ENCODE results near the gene RETREG2. TPM values are rescaled to one million over a fixed set of nuclear protein-coding genes. Genes with fewer than 3 reads are reported as not detected.

The RETREG2 gene, protein sequence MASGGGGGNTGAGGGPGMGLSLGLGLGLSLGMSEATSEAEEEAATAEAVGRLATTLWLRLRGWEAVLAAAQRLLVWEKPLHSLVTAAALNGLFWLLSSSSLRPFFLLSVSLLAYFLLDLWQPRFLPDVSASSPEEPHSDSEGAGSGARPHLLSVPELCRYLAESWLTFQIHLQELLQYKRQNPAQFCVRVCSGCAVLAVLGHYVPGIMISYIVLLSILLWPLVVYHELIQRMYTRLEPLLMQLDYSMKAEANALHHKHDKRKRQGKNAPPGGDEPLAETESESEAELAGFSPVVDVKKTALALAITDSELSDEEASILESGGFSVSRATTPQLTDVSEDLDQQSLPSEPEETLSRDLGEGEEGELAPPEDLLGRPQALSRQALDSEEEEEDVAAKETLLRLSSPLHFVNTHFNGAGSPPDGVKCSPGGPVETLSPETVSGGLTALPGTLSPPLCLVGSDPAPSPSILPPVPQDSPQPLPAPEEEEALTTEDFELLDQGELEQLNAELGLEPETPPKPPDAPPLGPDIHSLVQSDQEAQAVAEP
- polyA plus RNA-seq (2013): 67.5 TPM

DNA sequence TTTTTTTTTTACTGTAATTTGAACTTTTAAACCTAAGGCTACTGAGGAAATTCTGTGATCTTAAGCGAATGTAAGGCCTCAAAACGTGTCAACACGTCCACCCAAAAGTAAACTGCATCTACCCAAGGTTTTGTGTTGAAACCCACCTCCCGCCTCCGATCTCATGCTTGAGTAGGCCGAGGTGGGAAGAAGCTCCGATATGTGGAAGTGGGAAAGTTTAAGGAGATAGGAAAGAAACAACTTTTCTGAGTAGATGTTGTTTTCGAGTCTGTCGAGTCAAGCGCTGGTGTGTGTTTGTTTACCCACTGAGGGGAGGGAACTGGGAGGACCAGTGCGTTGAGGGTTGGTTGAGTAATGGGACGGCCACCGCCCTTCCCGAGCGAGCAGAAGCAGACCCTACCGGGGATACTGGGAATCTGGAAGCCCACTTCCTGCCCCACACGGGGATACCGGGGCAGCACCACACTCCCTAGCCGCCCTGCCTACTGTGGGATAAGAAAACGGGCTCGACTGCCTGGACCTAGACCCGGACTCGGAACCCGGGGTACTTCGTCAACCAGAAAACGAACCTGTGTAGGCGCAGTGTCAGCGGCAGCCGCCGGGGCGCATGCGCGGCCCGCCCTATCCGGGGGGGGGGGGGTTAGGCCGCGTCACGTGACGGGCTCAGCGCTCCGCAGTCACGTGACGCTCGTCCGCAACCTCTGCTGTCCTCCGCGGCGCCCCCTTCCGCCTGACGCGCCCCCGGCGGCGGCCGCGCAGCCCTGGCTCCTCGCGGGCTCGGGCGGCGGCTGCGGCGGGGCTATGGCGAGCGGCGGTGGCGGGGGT lies at the start of gene RETREG2:
Gene RETREG2 (plus strand): TSS at position 724 of the 825 bp plus-strand sequence. CDS start 78 bp downstream, at position 802.
- H3K36me3 ChIP-seq (ENCODE audit: control insufficient read depth in 4 of 4, insufficient read depth in 4 of 4, low read length in 3 of 4): peaks cover 10 to 57% (median 42%) of the 10 kb centered on the region in 4 experiments
- H3K27ac ChIP-seq (ENCODE audit: insufficient read depth in 1 of 2, low read depth in 1 of 2, low read length in 2 of 2, poor library complexity in 1 of 2, severe bottlenecking in 2 of 2): peak within 1 kb of the TSS; percentile 62 to 94
- peak within 1 kb of the TSS; percentile 74 to 95 (median 75) for H3K4me3 ChIP-seq (ENCODE audit: control insufficient read depth in 1 of 7, extremely low read depth in 1 of 7, insufficient read depth in 4 of 7, low read depth in 2 of 7, low read length in 6 of 7)
- no peaks in the 10 kb centered on the region for H3K27me3 ChIP-seq (replicated peaks in 2 of 5; ENCODE audit: control insufficient read depth in 4 of 5, insufficient read depth in 5 of 5, low read length in 4 of 5)
- peak; percentile 92 to 95 (median 95) for DNase-seq
- ChIA-PET POLR2A (interaction anchor here (0.6 kb wide), 1 partner anchor 40 kb away, joined by 3 read pairs; no protein-coding TSS in a partner anchor), CTCF (interaction anchor here (1.8 to 9.4 kb wide), 4 partner anchors 15 to 36 kb away, joined by 6 to 238 read pairs (median 58); partner anchors contain the start of genes ABCB6, NHEJ1 and ZFAND2B)
- H3K9me3 ChIP-seq (ENCODE audit: control extremely low read depth in 1 of 5, control insufficient read depth in 4 of 5, insufficient read depth in 2 of 5, low read depth in 1 of 5, low read length in 4 of 5): no peaks in the 10 kb centered on the region
- peaks cover 12 to 65% (median 50%) of the 10 kb centered on the region in 4 experiments for H3K4me1 ChIP-seq (ENCODE audit: control extremely low read depth in 1 of 4, control insufficient read depth in 4 of 4, insufficient read depth in 4 of 4, low read length in 3 of 4)
- under 1% methylated on average over 57 of the region's 67 CpGs for WGBS (ENCODE audit: insufficient coverage)

DNA sequence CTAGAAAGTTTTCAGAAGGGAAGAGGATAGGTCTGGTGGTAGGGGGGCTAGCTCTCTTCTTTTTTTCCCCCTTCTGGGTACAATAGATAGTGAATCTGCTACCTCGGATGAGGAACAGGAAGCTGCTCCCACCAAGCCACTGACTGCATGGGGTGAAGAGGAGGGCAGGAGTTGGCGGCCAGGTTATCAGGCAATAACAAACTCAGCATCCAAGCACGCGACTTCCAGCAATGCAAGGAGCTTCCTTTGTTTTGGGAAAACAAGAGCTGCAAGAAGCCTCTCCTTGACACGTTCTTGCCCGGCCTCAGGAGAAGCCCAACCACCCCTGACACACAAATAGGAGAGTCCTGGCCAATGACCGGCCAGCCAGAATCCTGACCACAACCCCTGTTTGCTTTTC lies 49.7 kb upstream of the RETREG2 start:
- DNase-seq: peak; percentile 22 to 60 (median 48)
- Histone ChIP-seq H3K4me3 (ENCODE audit: control insufficient read depth in 1 of 7, extremely low read depth in 1 of 7, insufficient read depth in 4 of 7, low read depth in 2 of 7, low read length in 6 of 7) (peak overlapping the region in 1 of 7 experiments; percentile 12), H3K4me1 (ENCODE audit: control extremely low read depth in 1 of 4, control insufficient read depth in 4 of 4, insufficient read depth in 4 of 4, low read length in 3 of 4) (peaks cover 0 to 24% (median 7%) of the 10 kb centered on the region in 4 experiments), H3K27ac (ENCODE audit: insufficient read depth in 1 of 2, low read depth in 1 of 2, low read length in 2 of 2, poor library complexity in 1 of 2, severe bottlenecking in 2 of 2) (no peak overlapping the region), H3K27me3 (replicated peaks in 2 of 5; ENCODE audit: control insufficient read depth in 4 of 5, insufficient read depth in 5 of 5, low read length in 4 of 5) (no peaks in the 10 kb centered on the region), H3K36me3 (ENCODE audit: control insufficient read depth in 4 of 4, insufficient read depth in 4 of 4, low read length in 3 of 4) (peaks cover 0 to 5% (median 0%) of the 10 kb centered on the region in 4 experiments), H3K9me3 (ENCODE audit: control extremely low read depth in 1 of 5, control insufficient read depth in 4 of 5, insufficient read depth in 2 of 5, low read depth in 1 of 5, low read length in 4 of 5) (no peaks in the 10 kb centered on the region)
- CTCF ChIA-PET: interaction anchor here (0.9 to 3.2 kb wide), 8 partner anchors 10 to 119 kb away, joined by 3 to 23 read pairs (median 4); no protein-coding TSS in a partner anchor
- POLR2A ChIA-PET: no interaction called here
- 25% methylated on average over 4 of the region's 7 CpGs for WGBS (ENCODE audit: insufficient coverage)

DNA sequence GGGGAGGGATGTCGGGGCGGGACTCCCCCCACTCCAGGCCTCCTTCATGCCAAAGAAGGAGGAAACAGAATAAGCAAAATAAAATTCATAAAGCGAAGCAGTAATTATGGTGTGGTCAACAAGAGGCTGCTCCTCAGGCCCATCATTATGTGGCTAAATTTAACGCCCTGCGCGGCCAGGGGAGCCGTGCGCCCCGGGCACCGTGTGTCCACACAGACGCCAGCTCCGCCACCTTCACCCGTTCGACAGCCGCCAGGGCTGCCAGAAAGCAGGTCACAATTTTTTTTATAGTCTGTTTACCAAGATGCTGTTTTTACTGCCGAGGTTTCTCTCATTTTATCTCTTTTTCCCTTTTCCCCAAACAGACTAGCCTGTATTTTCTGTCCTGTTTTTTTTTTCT lies 48.5 kb upstream of the RETREG2 start:
- peaks cover 0 to 13% (median 7%) of the 10 kb centered on the region in 4 experiments for H3K4me1 ChIP-seq (ENCODE audit: control extremely low read depth in 1 of 4, control insufficient read depth in 4 of 4, insufficient read depth in 4 of 4, low read length in 3 of 4)
- H3K27ac ChIP-seq (ENCODE audit: insufficient read depth in 1 of 2, low read depth in 1 of 2, low read length in 2 of 2, poor library complexity in 1 of 2, severe bottlenecking in 2 of 2): no peak overlapping the region
- ChIA-PET CTCF (interaction anchor here (0.9 to 3.9 kb wide), 6 partner anchors 9 to 101 kb away, joined by 3 to 23 read pairs (median 5); no protein-coding TSS in a partner anchor), POLR2A (no interaction called here)
- H3K36me3 ChIP-seq (ENCODE audit: control insufficient read depth in 4 of 4, insufficient read depth in 4 of 4, low read length in 3 of 4): peaks cover 0 to 2% (median 0%) of the 10 kb centered on the region in 4 experiments
- whole genome bisulfite sequencing (ENCODE audit: insufficient coverage): 98% methylated on average over 13 of the region's 16 CpGs
- no peaks in the 10 kb centered on the region for H3K9me3 ChIP-seq (ENCODE audit: control extremely low read depth in 1 of 5, control insufficient read depth in 4 of 5, insufficient read depth in 2 of 5, low read depth in 1 of 5, low read length in 4 of 5)
- H3K4me3 ChIP-seq (ENCODE audit: control insufficient read depth in 1 of 7, extremely low read depth in 1 of 7, insufficient read depth in 4 of 7, low read depth in 2 of 7, low read length in 6 of 7): no peak overlapping the region
- H3K27me3 ChIP-seq (replicated peaks in 2 of 5; ENCODE audit: control insufficient read depth in 4 of 5, insufficient read depth in 5 of 5, low read length in 4 of 5): no peaks in the 10 kb centered on the region
- no peak for DNase-seq

DNA sequence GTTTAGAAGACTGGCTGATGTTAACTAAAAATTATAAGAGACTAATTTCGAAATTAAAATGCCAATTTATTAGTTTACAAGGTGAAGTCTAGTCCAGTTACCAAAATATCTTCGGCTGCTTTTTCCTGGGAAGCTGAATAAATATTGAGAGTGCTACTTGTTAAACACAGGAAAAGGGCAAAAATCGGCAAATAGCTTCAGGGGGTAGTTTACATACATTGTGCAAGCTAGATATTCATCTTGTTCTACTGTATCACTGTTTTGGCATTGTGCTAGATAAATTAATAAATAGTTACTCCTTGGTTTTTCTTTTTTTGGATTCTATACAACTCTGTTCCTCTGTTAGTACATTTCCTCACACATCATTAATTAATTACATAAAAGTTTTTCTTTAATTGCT lies 46.7 kb upstream of the RETREG2 start:
- Histone ChIP-seq H3K4me1 (ENCODE audit: control extremely low read depth in 1 of 4, control insufficient read depth in 4 of 4, insufficient read depth in 4 of 4, low read length in 3 of 4) (peaks cover 0 to 8% (median 6%) of the 10 kb centered on the region in 4 experiments), H3K4me3 (ENCODE audit: control insufficient read depth in 1 of 7, extremely low read depth in 1 of 7, insufficient read depth in 4 of 7, low read depth in 2 of 7, low read length in 6 of 7) (no peak overlapping the region), H3K27ac (ENCODE audit: insufficient read depth in 1 of 2, low read depth in 1 of 2, low read length in 2 of 2, poor library complexity in 1 of 2, severe bottlenecking in 2 of 2) (no peak overlapping the region), H3K27me3 (replicated peaks in 2 of 5; ENCODE audit: control insufficient read depth in 4 of 5, insufficient read depth in 5 of 5, low read length in 4 of 5) (no peaks in the 10 kb centered on the region), H3K36me3 (ENCODE audit: control insufficient read depth in 4 of 4, insufficient read depth in 4 of 4, low read length in 3 of 4) (peaks cover 0 to 2% (median 0%) of the 10 kb centered on the region in 4 experiments), H3K9me3 (ENCODE audit: control extremely low read depth in 1 of 5, control insufficient read depth in 4 of 5, insufficient read depth in 2 of 5, low read depth in 1 of 5, low read length in 4 of 5) (no peaks in the 10 kb centered on the region)
- 100% methylated on average over 2 of the region's 3 CpGs for WGBS (ENCODE audit: insufficient coverage)
- ChIA-PET CTCF (interaction anchor here (0.9 to 3.9 kb wide), 6 partner anchors 12 to 129 kb away, joined by 3 to 14 read pairs (median 8); no protein-coding TSS in a partner anchor), POLR2A (no interaction called here)
- DNase-seq: no peak

DNA sequence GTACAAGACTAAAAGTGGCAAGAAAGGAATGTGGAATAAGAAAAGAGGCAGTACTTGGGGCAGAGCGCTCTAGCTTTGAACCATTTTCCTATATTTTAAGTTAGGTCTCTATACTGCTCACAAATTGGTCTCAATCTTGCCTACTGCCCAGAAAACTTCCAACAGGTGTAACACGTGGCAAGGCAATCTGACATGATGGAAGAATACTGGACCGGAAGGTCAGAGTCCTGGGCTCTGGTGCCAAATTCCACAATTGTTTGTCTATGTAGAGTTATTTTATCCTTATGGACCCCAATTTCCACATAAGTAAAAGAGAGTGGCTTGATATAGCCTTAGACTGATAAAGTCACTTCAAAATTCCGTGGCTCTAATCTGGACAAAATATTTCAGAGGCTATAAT lies 46.3 kb upstream of the RETREG2 start:
- Histone ChIP-seq H3K36me3 (ENCODE audit: control insufficient read depth in 4 of 4, insufficient read depth in 4 of 4, low read length in 3 of 4) (peaks cover 0 to 2% (median 0%) of the 10 kb centered on the region in 4 experiments), H3K4me1 (ENCODE audit: control extremely low read depth in 1 of 4, control insufficient read depth in 4 of 4, insufficient read depth in 4 of 4, low read length in 3 of 4) (peaks cover 0 to 8% (median 6%) of the 10 kb centered on the region in 4 experiments), H3K4me3 (ENCODE audit: control insufficient read depth in 1 of 7, extremely low read depth in 1 of 7, insufficient read depth in 4 of 7, low read depth in 2 of 7, low read length in 6 of 7) (no peak overlapping the region), H3K27me3 (replicated peaks in 2 of 5; ENCODE audit: control insufficient read depth in 4 of 5, insufficient read depth in 5 of 5, low read length in 4 of 5) (no peaks in the 10 kb centered on the region), H3K27ac (ENCODE audit: insufficient read depth in 1 of 2, low read depth in 1 of 2, low read length in 2 of 2, poor library complexity in 1 of 2, severe bottlenecking in 2 of 2) (no peak overlapping the region), H3K9me3 (ENCODE audit: control extremely low read depth in 1 of 5, control insufficient read depth in 4 of 5, insufficient read depth in 2 of 5, low read depth in 1 of 5, low read length in 4 of 5) (no peaks in the 10 kb centered on the region)
- POLR2A ChIA-PET: no interaction called here
- WGBS (ENCODE audit: insufficient coverage): 92% methylated on average over 2 of the region's 4 CpGs
- CTCF ChIA-PET: interaction anchor here (0.9 to 3.9 kb wide), 8 partner anchors 12 to 129 kb away, joined by 3 to 14 read pairs (median 8); no protein-coding TSS in a partner anchor
- DNase-seq: no peak

DNA sequence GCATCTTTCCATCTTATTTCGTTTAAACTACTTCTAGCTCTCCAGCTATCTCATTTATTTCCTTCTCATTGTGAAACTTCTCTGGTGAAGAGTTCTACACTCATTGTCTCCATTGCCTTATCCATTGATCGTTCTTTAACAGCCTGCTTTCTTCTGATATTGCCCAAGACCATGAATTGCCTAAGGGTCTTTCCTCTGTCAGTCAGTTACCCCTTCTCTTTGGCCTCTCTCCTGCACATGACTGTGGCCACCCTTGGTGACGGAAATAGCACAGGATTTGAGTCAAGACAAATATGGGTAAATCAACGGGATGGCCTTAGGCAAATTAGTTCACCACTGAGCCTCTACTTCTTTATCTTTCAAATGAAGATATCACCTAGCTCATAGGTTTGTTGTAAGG lies 44.1 kb upstream of the RETREG2 start:
- H3K9me3 ChIP-seq (ENCODE audit: control extremely low read depth in 1 of 5, control insufficient read depth in 4 of 5, insufficient read depth in 2 of 5, low read depth in 1 of 5, low read length in 4 of 5): no peaks in the 10 kb centered on the region
- H3K4me3 ChIP-seq (ENCODE audit: control insufficient read depth in 1 of 7, extremely low read depth in 1 of 7, insufficient read depth in 4 of 7, low read depth in 2 of 7, low read length in 6 of 7): no peak overlapping the region
- no peak for DNase-seq
- 100% methylated on average over 2 of the region's 4 CpGs for WGBS (ENCODE audit: insufficient coverage)
- peaks cover 0 to 4% (median 1%) of the 10 kb centered on the region in 4 experiments for H3K36me3 ChIP-seq (ENCODE audit: control insufficient read depth in 4 of 4, insufficient read depth in 4 of 4, low read length in 3 of 4)
- CTCF ChIA-PET: interaction anchor here (0.7 to 1.9 kb wide), 5 partner anchors 9 to 76 kb away, joined by 3 to 4 read pairs (median 3); no protein-coding TSS in a partner anchor
- no peak overlapping the region for H3K27ac ChIP-seq (ENCODE audit: insufficient read depth in 1 of 2, low read depth in 1 of 2, low read length in 2 of 2, poor library complexity in 1 of 2, severe bottlenecking in 2 of 2)
- H3K4me1 ChIP-seq (ENCODE audit: control extremely low read depth in 1 of 4, control insufficient read depth in 4 of 4, insufficient read depth in 4 of 4, low read length in 3 of 4): no peaks in the 10 kb centered on the region
- no peaks in the 10 kb centered on the region for H3K27me3 ChIP-seq (replicated peaks in 2 of 5; ENCODE audit: control insufficient read depth in 4 of 5, insufficient read depth in 5 of 5, low read length in 4 of 5)
- POLR2A ChIA-PET: interaction anchor here (0.7 kb wide), 1 partner anchor 662 kb away, joined by 3 read pairs; no protein-coding TSS in a partner anchor
